ENCODE results near the gene CIB2. TPM values are rescaled to one million over a fixed set of nuclear protein-coding genes. Genes with fewer than 3 reads are reported as not detected.

CIB2 gene
- 6.7 TPM for total RNA-seq

GRCh38 chr15:78131295-78132061, at the start of gene CIB2:
TSS of gene CIB2 (minus strand) at chr15:78131445. CDS start at chr15:78131215, 230 bp downstream.
- Histone ChIP-seq H3K4me3 (peak within 1 kb of the TSS; percentile 53 to 71), H3K27me3 (no peaks in the 10 kb centered on the region), H3K36me3 (no peaks in the 10 kb centered on the region), H3K4me1 (peaks cover 0 to 12% of the 10 kb centered on the region in 2 donors), H3K9me3 (no peaks in the 10 kb centered on the region), H3K27ac (peak within 1 kb of the TSS; percentile 71 to 79)
- TF ChIP-seq CTCF (IDR thresholded peaks at IDR 0.05): peak; percentile 56 to 91 (median 67)
- intact Hi-C loops (cut with DNase I): loop anchor here (1.0 to 2.0 kb wide), 4 partner anchors 18 to 110 kb away; partner anchors contain the start of genes IDH3A and TBC1D2B
- peak in 1 of 2 donors; percentile 83 for DNase-seq (ENCODE audit: low spot score in 2 of 2)

GRCh38 chr15:78179906-78180305, 48.7 kb upstream of the CIB2 start:
- Histone ChIP-seq H3K36me3 (no peaks in the 10 kb centered on the region), H3K27me3 (no peaks in the 10 kb centered on the region), H3K27ac (no peak overlapping the region), H3K4me1 (no peaks in the 10 kb centered on the region), H3K9me3 (no peaks in the 10 kb centered on the region), H3K4me3 (no peak overlapping the region)
- intact Hi-C loops (cut with DNase I): no loop called here
- no peak for TF ChIP-seq CTCF (IDR thresholded peaks at IDR 0.05)
- no peak for DNase-seq (ENCODE audit: low spot score in 2 of 2)

DNA sequence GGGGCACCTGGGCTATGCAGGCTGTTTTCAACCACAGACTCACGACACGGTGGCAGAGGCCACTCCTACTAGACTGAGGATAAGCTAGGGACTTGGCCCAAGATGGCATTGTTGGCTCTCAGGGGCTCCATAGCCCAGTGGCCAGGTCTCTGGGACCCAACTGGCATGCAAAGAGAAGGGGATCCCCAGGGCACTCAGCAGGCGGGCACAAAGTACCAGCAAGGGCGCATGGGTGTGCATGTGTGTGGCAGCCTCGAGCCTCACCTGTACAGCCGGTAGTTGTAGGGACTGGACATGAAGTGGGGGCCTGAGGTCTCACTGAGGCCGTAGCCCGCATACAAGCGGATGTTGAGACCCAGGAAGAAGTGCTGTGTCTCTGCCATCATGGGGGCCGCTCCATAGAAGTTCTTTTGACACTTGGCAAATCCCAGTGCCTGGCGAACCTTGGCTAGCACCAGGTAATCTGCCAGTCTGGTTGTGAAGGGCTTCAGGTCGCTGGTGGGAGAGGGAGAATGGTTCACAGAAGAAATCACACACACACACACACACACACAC, 48.1 kb upstream of the CIB2 start:
- DNase-seq (ENCODE audit: low spot score in 2 of 2): no peak
- Histone ChIP-seq H3K9me3 (no peaks in the 10 kb centered on the region), H3K4me3 (no peak overlapping the region), H3K36me3 (no peaks in the 10 kb centered on the region), H3K4me1 (no peaks in the 10 kb centered on the region), H3K27ac (no peak overlapping the region), H3K27me3 (no peaks in the 10 kb centered on the region)
- no peak for TF ChIP-seq CTCF (IDR thresholded peaks at IDR 0.05)
- intact Hi-C loops (cut with DNase I): no loop called here

GRCh38 chr15:78178064-78178463, 46.8 kb upstream of the CIB2 start:
- DNase-seq (ENCODE audit: low spot score in 2 of 2): no peak
- H3K4me1 ChIP-seq: no peaks in the 10 kb centered on the region
- H3K27ac ChIP-seq: no peak overlapping the region
- H3K4me3 ChIP-seq: no peak overlapping the region
- TF ChIP-seq CTCF (IDR thresholded peaks at IDR 0.05): no peak
- intact Hi-C loops (cut with DNase I): no loop called here
- no peaks in the 10 kb centered on the region for H3K9me3 ChIP-seq
- H3K27me3 ChIP-seq: no peaks in the 10 kb centered on the region
- H3K36me3 ChIP-seq: no peaks in the 10 kb centered on the region

DNA sequence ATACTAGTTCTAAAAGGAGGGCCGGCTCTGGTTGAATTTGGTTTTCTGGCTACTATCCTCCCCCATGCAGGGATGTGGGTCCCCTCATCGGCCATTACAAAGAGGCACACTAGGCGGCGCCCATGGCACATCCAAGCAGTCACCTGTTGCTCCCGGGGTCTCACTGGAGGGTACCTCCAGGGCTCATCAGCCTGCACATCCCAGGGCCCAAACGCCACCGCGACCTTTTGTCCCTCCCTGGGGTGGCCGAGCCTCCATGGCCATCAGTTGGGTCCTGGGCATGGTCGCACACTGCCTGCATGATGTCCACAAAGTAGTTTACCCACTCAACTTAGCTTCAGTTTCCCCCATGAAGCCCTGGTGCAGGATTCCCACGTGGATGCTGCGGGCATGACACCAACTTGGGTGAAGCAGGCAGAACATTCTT, 46.2 kb upstream of the CIB2 start:
- no peaks in the 10 kb centered on the region for H3K9me3 ChIP-seq
- intact Hi-C loops (cut with DNase I): no loop called here
- no peaks in the 10 kb centered on the region for H3K4me1 ChIP-seq
- no peak overlapping the region for H3K4me3 ChIP-seq
- no peaks in the 10 kb centered on the region for H3K27me3 ChIP-seq
- TF ChIP-seq CTCF (IDR thresholded peaks at IDR 0.05): peak in 2 of 3 experiments; percentile 10 to 39
- no peak overlapping the region for H3K27ac ChIP-seq
- H3K36me3 ChIP-seq: peaks cover 3 to 5% of the 10 kb centered on the region in 2 donors
- no peak for DNase-seq (ENCODE audit: low spot score in 2 of 2)
